Duodenal mucosa (tissue), 2 donors: ENCODE data around the gene MAD2L2.

ENCODE experiments used
- H3K27ac ChIP-seq: one replicate; pipeline ENCODE4 v1.7.0; 2013; ENCODE audit warnings: low read depth, low read length
- H3K27me3 ChIP-seq, 2 donors: one replicate each; pipeline ENCODE4 v1.7.0; 2013; ENCODE audit warnings: low read length in 2 of 2, control low read depth in 1 of 2; ENCODE audit not compliant: insufficient read depth in 2 of 2, control insufficient read depth in 1 of 2
- H3K36me3 ChIP-seq, 2 donors: one replicate each; pipeline ENCODE4 v1.7.0; 2013; ENCODE audit warnings: low read length in 2 of 2, control low read depth in 1 of 2; ENCODE audit not compliant: insufficient read depth in 2 of 2, control insufficient read depth in 1 of 2
- H3K4me1 ChIP-seq, 2 donors: one replicate each; pipeline ENCODE4 v1.7.0; 2013; ENCODE audit warnings: low read length in 2 of 2, control low read depth in 1 of 2; ENCODE audit not compliant: insufficient read depth in 2 of 2, control insufficient read depth in 1 of 2
- H3K4me3 ChIP-seq, 2 donors: one replicate each; pipeline ENCODE4 v1.7.0; 2013; ENCODE audit warnings: low read length in 2 of 2, low read depth in 1 of 2
- H3K9ac ChIP-seq, 2 donors: one replicate each; pipeline ENCODE4 v1.7.0; 2013; ENCODE audit warnings: low read length in 2 of 2, low read depth in 1 of 2
- H3K9me3 ChIP-seq, 2 donors: one replicate each; pipeline ENCODE4 v1.7.0; 2013; ENCODE audit warnings: low read length in 2 of 2, control low read depth in 1 of 2; ENCODE audit not compliant: control insufficient read depth in 1 of 2

The MAD2L2 gene

DNA sequence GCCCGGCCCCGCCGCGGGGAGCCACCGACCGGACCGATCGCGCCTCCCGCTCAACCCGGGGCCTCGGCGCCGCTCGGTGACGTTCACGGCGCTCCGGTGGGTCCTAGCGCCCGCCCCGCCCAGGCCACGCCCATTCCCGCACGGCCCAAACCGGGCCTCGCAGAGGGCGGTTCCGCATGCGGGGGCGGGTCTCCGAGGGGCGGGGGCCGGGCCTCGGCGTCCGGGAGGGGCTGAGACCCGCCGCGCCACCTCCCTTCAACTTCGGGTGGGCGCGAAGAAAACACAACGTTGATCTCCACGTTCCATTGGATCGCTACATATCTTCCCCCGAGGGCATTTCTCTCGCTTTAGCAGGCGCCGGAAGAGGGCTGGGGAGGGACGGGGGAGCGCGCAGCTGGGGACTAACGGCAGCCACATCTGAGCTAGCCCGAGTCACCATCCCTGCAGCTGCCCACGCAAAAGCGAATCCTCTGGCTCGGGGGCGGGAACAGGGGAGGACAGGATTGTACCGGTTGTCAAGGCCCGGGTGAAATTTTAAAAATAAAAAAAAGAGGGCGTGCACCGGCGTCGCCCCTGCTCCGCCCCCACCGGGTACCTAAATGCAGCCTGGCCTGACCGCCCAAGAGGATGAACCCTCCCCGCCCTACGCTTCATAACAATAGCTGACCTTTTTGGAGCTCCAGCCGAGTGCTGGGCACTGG is at the start of gene MAD2L2:
Gene MAD2L2 (minus strand): TSS at position 78 of the 701 bp plus-strand sequence. CDS start 547 bp downstream, outside the sequence.
- H3K9ac ChIP-seq: peak within 1 kb of the TSS; percentile 57 to 63
- peaks cover 0 to 13% of the 10 kb centered on the region in 2 donors for H3K4me1 ChIP-seq
- no peaks in the 10 kb centered on the region for H3K9me3 ChIP-seq
- H3K27me3 ChIP-seq: peaks cover 3 to 16% of the 10 kb centered on the region in 2 donors
- H3K27ac ChIP-seq: peak within 1 kb of the TSS; percentile 44
- H3K36me3 ChIP-seq: peaks cover 0 to 2% of the 10 kb centered on the region in 2 donors
- peak within 1 kb of the TSS; percentile 84 to 88 for H3K4me3 ChIP-seq

GRCh38 chr1:11730429-11730891 is 49.5 kb upstream of the MAD2L2 start:
- peaks cover 20 to 35% of the 10 kb centered on the region in 2 donors for H3K4me1 ChIP-seq
- no peak overlapping the region for H3K27ac ChIP-seq
- peak overlapping the region; percentile 20 to 24 for H3K9ac ChIP-seq
- no peaks in the 10 kb centered on the region for H3K36me3 ChIP-seq
- no peaks in the 10 kb centered on the region for H3K27me3 ChIP-seq
- peak overlapping the region; percentile 41 to 50 for H3K4me3 ChIP-seq
- no peaks in the 10 kb centered on the region for H3K9me3 ChIP-seq

DNA sequence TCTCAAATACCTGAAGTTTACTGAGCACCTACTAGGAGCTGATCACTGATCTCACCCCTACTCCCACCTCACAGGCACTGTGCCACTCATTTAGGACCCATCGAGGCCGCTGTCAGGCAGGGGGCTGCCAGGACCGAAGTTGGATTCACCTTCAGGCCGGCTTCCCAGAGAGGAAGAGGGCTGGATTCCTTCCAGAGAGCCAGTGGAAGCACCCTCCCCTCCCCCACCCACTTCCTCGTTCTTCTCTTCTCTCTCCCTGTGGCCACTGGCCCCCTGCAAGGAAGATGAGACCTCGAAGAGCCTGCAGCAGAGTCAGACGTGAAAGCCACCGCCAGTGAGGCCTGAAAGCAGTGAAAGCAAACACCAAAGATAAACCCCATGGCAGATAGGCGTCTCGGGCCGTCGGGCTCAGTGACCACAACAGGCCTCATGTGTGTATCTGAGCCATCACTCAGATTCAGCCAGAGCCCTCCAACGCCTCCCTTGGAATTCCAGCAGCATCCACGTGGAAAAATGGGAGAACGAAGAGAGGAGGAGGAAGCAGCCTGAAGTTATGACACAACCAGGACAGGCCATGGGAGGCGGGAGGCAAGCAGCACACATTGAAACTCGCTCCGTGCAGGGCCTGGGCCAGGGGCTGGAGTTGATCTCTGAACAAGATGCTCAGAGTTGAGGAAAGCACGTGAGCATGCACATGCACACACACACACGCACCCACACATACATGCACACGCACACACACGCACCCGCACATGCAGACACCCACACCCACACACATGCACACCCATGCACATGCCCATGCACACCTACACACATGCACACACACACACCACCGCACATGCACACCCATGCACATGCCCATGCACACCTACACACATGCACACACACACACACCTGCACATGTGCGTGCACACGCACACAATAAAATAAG is 48.8 kb upstream of the MAD2L2 start:
- Histone ChIP-seq H3K27me3 (no peaks in the 10 kb centered on the region), H3K9ac (no peak overlapping the region), H3K4me3 (peak overlapping the region; percentile 41 to 50), H3K9me3 (no peaks in the 10 kb centered on the region), H3K27ac (no peak overlapping the region), H3K36me3 (no peaks in the 10 kb centered on the region), H3K4me1 (peaks cover 18 to 31% of the 10 kb centered on the region in 2 donors)

DNA sequence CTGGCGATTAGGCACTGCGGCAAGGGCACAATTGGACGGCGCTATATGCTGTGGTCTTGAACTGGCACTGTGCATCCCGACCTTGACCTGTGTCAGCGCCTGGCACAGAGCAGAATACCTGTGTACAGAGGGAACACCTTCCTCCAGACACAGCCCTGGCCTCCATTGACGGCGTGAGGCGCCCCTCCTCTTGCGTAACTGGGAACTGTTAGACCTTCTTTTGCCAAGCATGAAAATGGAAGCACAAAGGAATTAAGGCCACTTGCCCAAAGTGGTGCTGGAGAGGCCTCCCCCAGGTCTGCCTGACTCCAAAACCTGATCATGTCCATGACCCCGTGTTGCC is 48.2 kb upstream of the MAD2L2 start:
- Histone ChIP-seq H3K4me1 (peaks cover 18 to 31% of the 10 kb centered on the region in 2 donors), H3K27ac (no peak overlapping the region), H3K36me3 (no peaks in the 10 kb centered on the region), H3K27me3 (no peaks in the 10 kb centered on the region), H3K9ac (no peak overlapping the region), H3K4me3 (no peak overlapping the region), H3K9me3 (no peaks in the 10 kb centered on the region)

- no peak overlapping the region for H3K9ac ChIP-seq
- H3K9me3 ChIP-seq: no peaks in the 10 kb centered on the region
- peaks cover 18 to 31% of the 10 kb centered on the region in 2 donors for H3K4me1 ChIP-seq
- H3K36me3 ChIP-seq: no peaks in the 10 kb centered on the region
- no peak overlapping the region for H3K27ac ChIP-seq
- H3K27me3 ChIP-seq: no peaks in the 10 kb centered on the region
- no peak overlapping the region for H3K4me3 ChIP-seq
Measured at GRCh38 chr1:11728126-11728806, 47.3 kb upstream of the MAD2L2 start.

DNA sequence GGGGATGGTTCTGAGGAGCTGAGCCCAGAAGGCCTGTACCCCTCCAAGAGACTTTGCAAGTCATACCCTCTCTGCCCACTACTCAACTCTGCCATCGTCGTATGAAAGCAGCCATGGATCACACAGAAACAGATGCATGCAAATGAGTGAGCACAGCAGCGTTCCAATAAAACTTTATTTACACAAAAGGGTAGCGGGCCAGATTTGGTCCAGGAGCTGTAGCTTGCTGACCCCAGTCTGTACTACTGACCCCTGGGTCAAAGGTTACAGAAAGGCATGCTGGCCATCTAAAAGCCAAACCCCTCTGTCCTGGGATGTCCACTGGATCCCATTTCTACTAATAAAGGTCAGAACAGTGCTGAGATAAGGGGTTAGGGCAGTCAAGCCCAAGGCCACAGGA is 46.2 kb upstream of the MAD2L2 start:
- Histone ChIP-seq H3K36me3 (no peaks in the 10 kb centered on the region), H3K27me3 (no peaks in the 10 kb centered on the region), H3K4me1 (peaks cover 18 to 30% of the 10 kb centered on the region in 2 donors), H3K4me3 (no peak overlapping the region), H3K9ac (no peak overlapping the region), H3K27ac (no peak overlapping the region), H3K9me3 (no peaks in the 10 kb centered on the region)

DNA sequence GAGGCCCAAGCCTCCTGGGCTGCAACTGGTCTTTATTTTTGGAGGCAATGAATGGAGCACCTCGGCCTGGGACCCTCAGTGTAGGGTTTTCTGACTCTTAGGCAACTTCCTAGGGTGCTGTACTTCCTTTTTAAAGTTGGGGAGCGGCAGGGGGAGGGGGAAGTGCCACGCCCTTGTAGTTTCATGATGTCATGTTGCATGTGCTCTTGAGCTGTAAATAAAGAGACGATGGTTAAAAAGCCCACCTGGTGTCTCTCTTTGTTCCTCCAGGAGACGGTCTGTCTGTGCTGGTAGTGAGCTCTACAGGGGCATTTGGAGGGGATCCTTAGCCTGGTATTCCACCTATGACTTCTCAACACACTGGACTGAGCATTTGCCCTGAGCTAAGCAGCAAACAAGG is 44.7 kb upstream of the MAD2L2 start:
- no peak overlapping the region for H3K4me3 ChIP-seq
- H3K27me3 ChIP-seq: no peaks in the 10 kb centered on the region
- peaks cover 16 to 17% of the 10 kb centered on the region in 2 donors for H3K4me1 ChIP-seq
- H3K27ac ChIP-seq: no peak overlapping the region
- no peaks in the 10 kb centered on the region for H3K36me3 ChIP-seq
- no peak overlapping the region for H3K9ac ChIP-seq
- no peaks in the 10 kb centered on the region for H3K9me3 ChIP-seq

DNA sequence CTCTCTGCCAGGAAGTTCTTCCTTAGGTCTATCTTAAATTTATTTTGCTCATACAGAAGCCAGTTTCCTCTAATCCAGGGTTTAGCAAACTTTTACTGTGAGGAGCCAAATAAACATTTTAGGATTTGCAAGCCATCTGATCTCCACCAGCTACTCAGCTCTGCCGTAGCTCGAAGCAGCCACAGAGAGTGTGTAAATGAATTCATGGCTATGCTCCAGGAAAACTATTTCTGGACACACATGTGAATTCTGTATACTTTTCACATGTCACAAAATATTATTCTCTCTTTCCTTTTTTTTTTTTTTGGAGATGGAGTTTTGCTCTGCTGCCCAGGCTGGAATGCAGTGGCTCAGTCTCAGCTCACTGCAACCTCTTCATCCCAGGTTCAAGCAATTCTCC is 41.6 kb upstream of the MAD2L2 start:
- H3K4me3 ChIP-seq: no peak overlapping the region
- no peak overlapping the region for H3K27ac ChIP-seq
- H3K36me3 ChIP-seq: no peaks in the 10 kb centered on the region
- no peaks in the 10 kb centered on the region for H3K27me3 ChIP-seq
- peaks cover 0 to 7% of the 10 kb centered on the region in 2 donors for H3K4me1 ChIP-seq
- H3K9me3 ChIP-seq: no peaks in the 10 kb centered on the region
- no peak overlapping the region for H3K9ac ChIP-seq

GRCh38 chr1:11721311-11721710 is 40.4 kb upstream of the MAD2L2 start:
- Histone ChIP-seq H3K27me3 (no peaks in the 10 kb centered on the region), H3K27ac (no peak overlapping the region), H3K9me3 (no peaks in the 10 kb centered on the region), H3K4me3 (no peak overlapping the region), H3K4me1 (peaks cover 0 to 7% of the 10 kb centered on the region in 2 donors), H3K36me3 (no peaks in the 10 kb centered on the region), H3K9ac (no peak overlapping the region)

DNA sequence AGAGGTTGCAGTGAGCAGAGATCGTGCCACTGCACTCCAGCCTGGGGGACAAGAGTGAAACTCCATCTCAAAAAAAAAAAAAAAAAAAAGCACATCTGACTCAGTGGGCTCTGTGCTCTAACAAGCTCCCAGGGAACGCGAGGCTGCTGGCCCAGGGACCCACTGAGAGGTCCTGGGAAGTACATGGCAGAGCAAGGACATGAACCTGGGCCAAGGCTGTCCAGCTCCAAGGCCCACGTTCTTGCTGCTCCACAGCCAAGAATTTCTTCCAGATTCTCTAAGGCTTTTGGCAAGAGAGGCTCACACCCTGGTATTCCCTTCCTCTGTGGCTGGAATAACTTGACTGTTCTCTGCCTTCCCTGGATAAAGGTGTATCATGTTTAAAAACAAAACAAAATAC is 39.6 kb upstream of the MAD2L2 start:
- Histone ChIP-seq H3K27me3 (no peaks in the 10 kb centered on the region), H3K9ac (no peak overlapping the region), H3K4me1 (peaks cover 0 to 7% of the 10 kb centered on the region in 2 donors), H3K4me3 (no peak overlapping the region), H3K9me3 (no peaks in the 10 kb centered on the region), H3K36me3 (no peaks in the 10 kb centered on the region), H3K27ac (no peak overlapping the region)
